SU-DHL-6 (cell line): ENCODE data around the gene UBE2D1.

Source experiments
- H2AFZ ChIP-seq: fragments of 200-600 bp; sonication (generic); 2 replicates; pipeline ENCODE4 v1.6.1; 2014; ENCODE audit warnings: low read depth, mild to moderate bottlenecking, moderate library complexity, mixed read lengths, antibody characterized with exemption, low read length; ENCODE audit not compliant: severe bottlenecking
- H3F3A ChIP-seq: fragments of 200-600 bp; shearing (Covaris generic); 2 replicates; pipeline ENCODE4 v1.6.0; 2016; ENCODE audit warnings: antibody characterized with exemption, mild to moderate bottlenecking; ENCODE audit not compliant: insufficient read depth
- H3K27ac ChIP-seq: fragments of 200-600 bp; sonication (generic); 2 replicates; pipeline ENCODE4 v1.5.1; 2016; ENCODE audit warnings: low read depth, mild to moderate bottlenecking, low read length, moderate library complexity, mixed read lengths
- H3K27me3 ChIP-seq: fragments of 200-600 bp; sonication (generic), shearing (Covaris generic); 2 replicates; pipeline ENCODE4 v1.6.0; 2014; ENCODE audit warnings: mild to moderate bottlenecking, low read length
- H3K36me3 ChIP-seq: fragments of 200-600 bp; sonication (generic); 2 replicates; pipeline ENCODE4 v1.6.1; 2014; ENCODE audit warnings: mild to moderate bottlenecking, low read length, mixed read lengths
- H3K4me2 ChIP-seq: fragments of 300-600, 200-600 bp; shearing (Covaris generic), sonication (generic); 2 replicates; pipeline ENCODE4 v1.6.0; 2014; ENCODE audit warnings: low read length, low read depth, mild to moderate bottlenecking; ENCODE audit not compliant: poor library complexity, severe bottlenecking
- H3K4me3 ChIP-seq: fragments of 200-600 bp; sonication (generic); 2 replicates; pipeline ENCODE4 v1.5.1; 2014; ENCODE audit warnings: antibody characterized with exemption, low read length, mild to moderate bottlenecking, mixed read lengths; ENCODE audit not compliant: insufficient read depth, poor library complexity, severe bottlenecking
- H3K79me2 ChIP-seq: fragments of 200-600 bp; sonication (generic); 2 replicates; pipeline ENCODE4 v1.6.1; 2014; ENCODE audit warnings: mild to moderate bottlenecking, low read length, moderate library complexity; ENCODE audit not compliant: insufficient read depth
- H3K9ac ChIP-seq: fragments of 200-600 bp; sonication (generic); 2 replicates; pipeline ENCODE4 v1.7.0; 2014; ENCODE audit warnings: mild to moderate bottlenecking, low read length
- H3K9me2 ChIP-seq: fragments of 200-600 bp; sonication (generic); replicated peaks from 2 replicates; pipeline ENCODE4 v1.6.1; 2014; ENCODE audit warnings: low read length; ENCODE audit not compliant: insufficient read depth
- H3K9me3 ChIP-seq: fragments of 200-600 bp; sonication (generic); 2 replicates; pipeline ENCODE4 v1.6.1; 2014; ENCODE audit warnings: low read length, mixed read lengths; ENCODE audit not compliant: insufficient read depth
- H4K20me1 ChIP-seq: fragments of 200-600 bp; sonication (generic); 2 replicates; pipeline ENCODE4 v1.6.1; 2014; ENCODE audit warnings: low read depth, mild to moderate bottlenecking, antibody characterized with exemption, low read length, moderate library complexity, mixed read lengths
- EZH2phosphoT487 ChIP-seq: fragments of 200-600 bp; sonication (generic), shearing (Covaris generic); conservative IDR thresholded peaks from 2 replicates; pipeline ENCODE4 v1.6.1; 2018; ENCODE audit warnings: mild to moderate bottlenecking, antibody characterized with exemption, low read length, moderate library complexity, mixed read lengths
- TF ChIP-seq, protein P1 (sequence below): fragments of 200-600 bp; sonication (generic); IDR thresholded peaks from one replicate; pipeline ENCODE4 v1.5.1; 2017; ENCODE audit warnings: antibody characterized with exemption, mild to moderate bottlenecking, low read length, moderate library complexity; ENCODE audit not compliant: insufficient read depth, poor library complexity, severe bottlenecking

Gene UBE2D1

DNA sequence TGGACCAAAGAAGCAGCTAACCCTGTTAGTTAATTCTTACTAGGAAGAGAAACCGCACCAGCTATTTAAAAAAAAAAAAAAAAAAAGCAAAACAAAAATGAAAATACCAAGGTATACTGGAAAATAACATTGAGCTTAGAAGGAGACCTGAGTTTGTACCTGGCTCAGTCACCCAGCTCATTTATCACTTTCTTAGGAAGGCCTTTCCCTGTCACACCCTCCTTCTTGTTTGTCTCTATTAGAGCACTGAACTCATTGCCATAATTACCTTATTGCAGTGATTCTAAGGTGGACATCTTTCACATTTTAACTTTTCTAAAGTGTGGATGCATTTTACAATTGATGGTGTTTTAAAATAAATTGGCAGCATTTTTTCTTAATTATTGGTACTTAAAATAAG, 24.1 kb downstream of the UBE2D1 start:
- no peaks in the 10 kb centered on the region for H3K9me3 ChIP-seq
- H3K4me3 ChIP-seq: no peak overlapping the region
- no peak overlapping the region for H3K27ac ChIP-seq
- H3K9me2 ChIP-seq: no peaks in the 10 kb centered on the region
- TF ChIP-seq EZH2phosphoT487: no peak
- no peak overlapping the region for H3K9ac ChIP-seq
- no peak overlapping the region for H2AFZ ChIP-seq
- H3K36me3 ChIP-seq: 0 out of 2 replicates have a peak, but pooled peaks cover 3% of the 10 kb centered on the region
- no peaks in the 10 kb centered on the region for H3K79me2 ChIP-seq
- 0 out of 2 replicates have a peak, but pooled peaks cover 5% of the 10 kb centered on the region for H4K20me1 ChIP-seq
- no peaks in the 10 kb centered on the region for H3K27me3 ChIP-seq
- no peak overlapping the region for H3K4me2 ChIP-seq
- H3F3A ChIP-seq: no peaks in the 10 kb centered on the region; the same call in 1 of the 2 replicates

DNA sequence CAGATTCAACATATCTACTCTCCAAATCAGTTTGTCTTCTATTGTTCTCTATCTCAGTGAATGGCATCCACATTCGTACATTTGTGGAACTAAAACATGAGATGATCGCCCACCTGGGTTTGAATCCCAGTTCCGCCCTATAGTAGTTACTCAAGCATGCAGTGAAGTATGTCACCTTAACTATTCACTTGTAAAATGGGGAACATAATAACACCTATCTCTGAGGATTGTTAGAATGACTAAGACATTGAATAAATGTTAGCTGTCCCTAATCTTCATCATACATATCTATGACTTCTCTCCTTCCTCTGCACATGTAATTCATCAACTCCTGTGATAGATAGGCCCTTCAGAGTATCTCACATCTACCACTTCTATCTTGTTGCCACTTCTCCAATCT, 24.7 kb downstream of the UBE2D1 start:
- H3F3A ChIP-seq: no peaks in the 10 kb centered on the region; the same call in 1 of the 2 replicates
- no peak overlapping the region for H2AFZ ChIP-seq
- H3K27ac ChIP-seq: no peak overlapping the region
- TF ChIP-seq, protein P1, sequence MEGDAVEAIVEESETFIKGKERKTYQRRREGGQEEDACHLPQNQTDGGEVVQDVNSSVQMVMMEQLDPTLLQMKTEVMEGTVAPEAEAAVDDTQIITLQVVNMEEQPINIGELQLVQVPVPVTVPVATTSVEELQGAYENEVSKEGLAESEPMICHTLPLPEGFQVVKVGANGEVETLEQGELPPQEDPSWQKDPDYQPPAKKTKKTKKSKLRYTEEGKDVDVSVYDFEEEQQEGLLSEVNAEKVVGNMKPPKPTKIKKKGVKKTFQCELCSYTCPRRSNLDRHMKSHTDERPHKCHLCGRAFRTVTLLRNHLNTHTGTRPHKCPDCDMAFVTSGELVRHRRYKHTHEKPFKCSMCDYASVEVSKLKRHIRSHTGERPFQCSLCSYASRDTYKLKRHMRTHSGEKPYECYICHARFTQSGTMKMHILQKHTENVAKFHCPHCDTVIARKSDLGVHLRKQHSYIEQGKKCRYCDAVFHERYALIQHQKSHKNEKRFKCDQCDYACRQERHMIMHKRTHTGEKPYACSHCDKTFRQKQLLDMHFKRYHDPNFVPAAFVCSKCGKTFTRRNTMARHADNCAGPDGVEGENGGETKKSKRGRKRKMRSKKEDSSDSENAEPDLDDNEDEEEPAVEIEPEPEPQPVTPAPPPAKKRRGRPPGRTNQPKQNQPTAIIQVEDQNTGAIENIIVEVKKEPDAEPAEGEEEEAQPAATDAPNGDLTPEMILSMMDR: no peak
- TF ChIP-seq EZH2phosphoT487: no peak
- no peak overlapping the region for H3K9ac ChIP-seq
- no peaks in the 10 kb centered on the region for H3K27me3 ChIP-seq
- H3K9me3 ChIP-seq: no peaks in the 10 kb centered on the region
- no peaks in the 10 kb centered on the region for H3K9me2 ChIP-seq
- no peaks in the 10 kb centered on the region for H3K79me2 ChIP-seq
- no peak overlapping the region for H3K4me3 ChIP-seq
- 0 out of 2 replicates have a peak, but pooled peaks cover 5% of the 10 kb centered on the region for H4K20me1 ChIP-seq
- no peak overlapping the region for H3K4me2 ChIP-seq
- H3K36me3 ChIP-seq: 0 out of 2 replicates have a peak, but pooled peaks cover 3% of the 10 kb centered on the region

DNA sequence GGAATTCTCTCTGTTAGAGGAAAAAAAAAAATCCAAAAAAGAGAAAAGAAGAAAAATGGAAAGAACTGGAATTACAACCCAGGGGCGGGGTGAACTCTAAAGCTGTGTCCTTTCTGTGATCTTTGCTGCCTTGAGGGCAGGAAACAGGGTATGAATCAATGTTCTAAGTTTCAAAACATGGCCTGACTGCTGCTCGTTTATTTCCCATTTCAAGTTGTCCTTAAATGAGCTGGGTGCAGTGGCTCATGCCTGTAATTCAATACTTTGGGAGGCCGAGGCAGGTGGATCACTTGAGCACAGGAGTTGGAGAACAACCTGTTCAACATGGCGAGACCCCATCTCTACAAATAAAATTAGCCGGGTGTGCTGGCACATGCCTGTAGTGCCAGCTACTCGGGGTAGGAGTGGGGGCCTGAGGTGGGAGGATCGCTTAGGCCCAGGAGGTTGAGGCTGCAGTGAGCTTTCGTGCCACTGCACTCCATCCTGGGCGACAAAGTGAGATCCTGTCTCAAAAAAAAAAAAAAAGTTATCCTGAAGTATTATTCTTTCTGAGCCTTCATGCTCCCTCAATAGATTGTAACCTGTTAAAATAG, 25.7 kb downstream of the UBE2D1 start:
- Histone ChIP-seq H4K20me1 (0 out of 2 replicates have a peak, but pooled peaks cover 5% of the 10 kb centered on the region), H3K9me2 (no peaks in the 10 kb centered on the region), H3K36me3 (0 out of 2 replicates have a peak, but pooled peaks cover 3% of the 10 kb centered on the region), H2AFZ (no peak overlapping the region), H3K27ac (no peak overlapping the region), H3K9me3 (no peaks in the 10 kb centered on the region), H3K79me2 (no peaks in the 10 kb centered on the region), H3K9ac (no peak overlapping the region), H3K4me3 (no peak overlapping the region), H3K27me3 (no peaks in the 10 kb centered on the region), H3K4me2 (no peak overlapping the region), H3F3A (no peaks in the 10 kb centered on the region; the same call in 1 of the 2 replicates)
- TF ChIP-seq EZH2phosphoT487: no peak
- TF ChIP-seq, protein P1: no peak

DNA sequence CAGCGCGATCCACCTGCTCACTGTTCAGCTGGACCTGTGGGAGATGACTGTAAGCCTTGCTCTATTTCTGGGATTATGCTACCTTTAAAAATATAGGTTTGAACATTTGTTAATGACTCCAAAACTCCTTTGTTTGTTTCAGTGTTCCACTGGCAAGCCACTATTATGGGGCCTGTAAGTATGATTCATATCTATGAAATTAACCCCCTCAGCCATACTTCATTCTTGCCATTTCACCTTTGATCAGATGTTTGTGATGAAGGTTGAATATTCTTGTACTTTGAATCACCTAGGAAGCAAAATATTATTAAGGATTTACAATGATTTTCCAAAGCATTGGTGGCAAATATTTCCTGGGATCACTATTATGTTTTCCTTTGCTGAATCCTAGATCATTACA, 26.5 kb downstream of the UBE2D1 start:
- Histone ChIP-seq H3K27me3 (no peaks in the 10 kb centered on the region), H3K9ac (no peak overlapping the region), H3F3A (no peaks in the 10 kb centered on the region; the same call in 1 of the 2 replicates), H3K9me2 (no peaks in the 10 kb centered on the region), H3K27ac (no peak overlapping the region), H3K4me3 (no peak overlapping the region), H3K9me3 (no peaks in the 10 kb centered on the region), H4K20me1 (0 out of 2 replicates have a peak, but pooled peaks cover 5% of the 10 kb centered on the region), H3K4me2 (no peak overlapping the region), H2AFZ (no peak overlapping the region), H3K79me2 (no peaks in the 10 kb centered on the region), H3K36me3 (0 out of 2 replicates have a peak, but pooled peaks cover 3% of the 10 kb centered on the region)
- TF ChIP-seq, protein P1: no peak
- TF ChIP-seq EZH2phosphoT487: no peak
